HL-60/S4 (cell line): ENCODE results near the gene CTNNBL1.

ENCODE experiments used
- in situ Hi-C: fragments of 300-500 bp; cut with MboI; formaldehyde crosslinking; loops from 2 replicates; pipeline ENCODE4 v1.14.3; 2022; ENCODE audit warnings: low sequenced_read_pairs

CTNNBL1 gene

DNA sequence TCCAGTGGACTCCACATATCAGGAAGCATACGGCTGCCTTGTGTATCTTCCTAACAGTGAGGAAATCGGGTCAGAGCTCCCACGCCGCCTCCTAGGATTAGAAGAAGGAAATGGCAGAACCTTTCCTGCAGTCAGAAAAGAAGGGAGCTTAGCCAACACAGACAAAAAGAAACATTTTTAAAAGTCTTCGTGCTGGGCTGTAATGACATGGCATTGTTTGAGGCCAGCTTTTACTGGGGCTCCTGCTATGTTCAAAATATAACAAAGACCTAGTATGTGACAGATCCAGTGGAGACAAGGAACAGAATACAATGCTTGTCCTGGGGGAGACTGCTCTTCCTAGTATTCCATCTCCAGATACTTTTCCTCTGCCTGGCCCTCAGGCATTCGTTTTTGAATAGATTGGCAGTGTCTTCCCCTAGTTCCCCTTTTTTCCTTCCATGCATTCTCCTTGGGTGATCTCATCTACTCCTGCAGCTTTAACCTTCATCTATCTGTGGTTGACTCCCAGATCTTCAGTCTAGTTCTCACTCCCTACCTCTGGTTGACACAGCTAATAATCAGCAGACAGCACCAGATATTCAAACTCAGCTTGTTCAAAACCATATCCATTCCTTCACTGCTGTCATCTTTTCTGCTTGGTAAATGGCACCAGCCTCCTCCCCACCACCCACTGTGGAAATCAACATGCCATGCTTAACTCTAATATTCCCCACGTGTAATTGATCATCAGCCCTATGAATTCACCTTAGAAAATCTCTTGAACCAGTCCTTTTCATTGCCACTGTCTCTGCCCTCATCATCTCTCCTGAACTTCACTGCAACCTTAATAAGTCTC is 114.6 kb downstream of the CTNNBL1 start:
- in situ Hi-C loops = no loop called here

DNA sequence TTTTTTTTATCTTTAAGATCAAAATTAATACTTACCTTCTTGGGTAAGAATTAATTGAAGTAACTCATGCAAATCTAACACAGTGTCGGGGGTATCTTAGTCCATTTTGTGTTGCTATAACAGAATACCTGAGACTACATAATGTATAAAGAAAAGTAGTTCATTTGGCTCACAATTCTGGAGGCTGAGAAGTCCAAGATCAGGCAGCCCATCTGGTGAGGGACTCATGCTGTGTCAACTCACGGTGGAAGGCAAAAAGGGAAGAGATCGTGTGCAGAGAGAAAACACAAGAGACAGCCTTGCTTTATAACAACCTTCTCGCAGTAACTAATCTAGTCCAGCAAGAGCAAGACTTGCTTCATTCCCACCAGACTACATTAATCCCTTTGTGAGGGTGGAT is 116.2 kb downstream of the CTNNBL1 start:
- in situ Hi-C loops = no loop called here

DNA sequence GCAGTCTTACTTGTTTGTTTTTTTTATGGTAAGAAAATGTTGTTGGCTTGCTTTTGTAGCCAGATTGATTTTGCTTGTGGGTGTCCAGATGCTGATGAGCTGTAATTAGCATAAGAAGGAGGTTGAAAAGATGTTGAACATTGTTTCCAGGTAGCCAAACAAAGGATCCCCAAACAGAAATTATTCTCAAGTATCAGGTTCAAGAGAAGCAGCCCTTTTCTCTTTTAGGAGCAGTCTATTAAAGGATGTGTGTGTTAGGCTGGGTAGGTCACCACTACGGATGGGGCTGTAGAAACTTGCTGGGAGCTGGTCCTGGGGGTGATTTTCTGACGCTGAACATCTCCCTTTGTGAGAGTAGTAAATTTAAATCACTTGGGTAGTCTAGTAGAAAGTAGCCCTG is 122.2 kb downstream of the CTNNBL1 start:
- in situ Hi-C loops = no loop called here

DNA sequence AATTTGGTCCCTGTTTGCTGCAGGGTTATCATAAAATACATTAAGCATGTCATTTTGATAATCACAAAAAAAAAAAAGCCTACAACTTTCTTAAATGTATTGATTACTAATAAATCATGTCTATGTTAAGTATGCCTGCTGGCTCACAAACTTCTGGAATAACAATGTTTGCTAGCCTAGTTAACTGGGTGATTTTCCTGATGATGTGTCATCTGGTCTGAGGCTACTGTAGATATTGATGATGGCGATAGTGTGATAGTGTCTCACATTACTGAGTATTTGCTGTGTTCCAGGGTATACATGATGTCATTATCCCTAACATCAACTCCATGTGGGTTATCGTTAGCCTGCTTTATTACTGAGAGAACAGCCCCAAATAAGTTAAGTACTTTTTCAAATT is 122.9 kb downstream of the CTNNBL1 start:
- in situ Hi-C loops = no loop called here

DNA sequence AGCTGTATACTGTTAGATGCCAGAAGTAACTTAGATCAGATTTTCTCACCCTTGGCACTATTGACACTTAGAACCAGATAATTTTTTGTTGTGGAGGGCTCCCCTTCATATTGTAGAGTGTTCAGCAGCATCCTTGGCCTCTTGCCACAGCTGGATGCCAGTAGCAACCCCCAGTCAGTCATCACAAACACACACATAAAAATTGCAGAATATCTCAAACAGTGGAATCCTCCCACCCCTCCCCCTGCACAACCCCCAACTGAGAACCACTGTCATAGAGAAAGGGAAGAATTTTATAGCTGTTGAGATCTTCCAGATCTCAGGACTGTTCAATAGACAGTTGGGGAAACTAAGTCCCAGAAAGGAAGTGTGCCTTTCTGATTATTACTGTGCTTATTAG is 127.9 kb downstream of the CTNNBL1 start:
- in situ Hi-C loops = no loop called here

DNA sequence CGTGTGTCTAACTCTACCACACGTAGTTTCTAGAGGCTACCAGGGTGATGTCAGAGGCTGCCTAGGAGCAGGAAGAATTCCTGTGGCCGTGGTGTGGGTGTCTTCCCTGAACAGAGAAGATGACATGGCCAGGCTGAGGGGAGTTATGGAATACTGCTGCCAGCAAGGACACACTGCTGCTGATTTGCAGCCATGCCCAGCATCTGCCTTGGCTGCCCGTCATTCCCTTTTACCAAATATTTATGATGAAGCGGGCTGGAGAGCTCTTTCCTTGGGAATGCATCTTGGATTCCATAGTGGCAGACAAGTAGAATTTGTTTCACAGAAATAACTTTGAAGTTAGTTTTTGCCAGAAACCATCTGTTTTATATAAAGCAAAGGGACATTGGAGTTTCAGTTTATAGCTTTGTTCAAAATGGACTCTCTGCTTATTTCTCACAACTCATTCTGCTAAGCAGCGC is 128.3 kb downstream of the CTNNBL1 start:
- in situ Hi-C loops = no loop called here

DNA sequence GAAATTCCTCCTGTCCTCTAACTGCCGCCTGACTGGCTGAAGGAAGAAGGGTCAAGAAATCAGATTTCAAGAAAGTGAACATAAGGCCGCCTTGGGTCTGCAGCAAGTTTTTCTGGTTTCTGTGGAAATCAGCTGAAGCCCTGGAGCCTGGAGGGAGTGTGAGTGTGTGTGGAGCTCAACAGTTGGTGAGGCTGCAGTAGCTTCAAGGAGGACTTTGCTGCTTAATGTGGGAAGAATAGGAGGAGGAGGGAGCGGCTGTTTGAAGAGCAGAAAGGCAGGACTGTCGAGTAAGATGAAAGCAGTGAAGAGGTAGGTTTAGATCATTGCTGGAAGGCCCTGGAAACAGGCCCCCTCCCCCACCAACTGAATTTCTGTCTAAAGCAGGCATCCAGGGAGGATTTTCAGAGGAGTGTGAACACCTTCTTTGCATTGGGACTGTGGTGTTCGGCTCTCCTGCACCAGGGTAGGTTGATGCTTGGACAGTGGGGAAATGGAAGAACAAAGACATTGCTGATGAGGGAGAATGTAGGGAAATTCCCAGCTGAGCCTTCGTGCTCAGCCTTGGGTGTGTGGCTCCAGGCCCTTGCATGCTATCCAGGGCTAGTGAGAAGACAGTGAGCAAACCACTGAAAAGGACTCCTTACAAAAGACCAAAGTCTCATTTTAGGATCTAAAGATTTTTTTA is 129.6 kb downstream of the CTNNBL1 start:
- in situ Hi-C loops = no loop called here

DNA sequence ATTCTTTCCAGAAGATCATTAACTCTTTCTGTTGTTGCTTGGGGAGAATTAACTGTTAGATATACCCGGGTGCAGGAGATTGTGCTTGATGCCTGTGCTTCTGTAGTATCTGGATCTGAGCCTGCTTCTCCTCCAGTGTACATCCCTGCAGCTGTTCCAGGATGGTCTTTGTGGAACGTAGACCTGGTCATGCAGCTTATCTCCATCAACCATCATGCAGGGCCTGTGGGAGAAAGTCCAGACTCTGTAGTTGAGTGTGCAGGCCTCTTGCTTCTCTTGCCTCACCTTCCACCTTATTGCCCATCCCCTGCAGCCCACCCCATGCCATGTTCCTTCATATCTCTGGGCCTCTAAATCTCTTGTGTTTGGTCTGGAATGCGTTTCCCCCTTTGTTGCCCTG is 133.8 kb downstream of the CTNNBL1 start:
- in situ Hi-C loops = no loop called here

DNA sequence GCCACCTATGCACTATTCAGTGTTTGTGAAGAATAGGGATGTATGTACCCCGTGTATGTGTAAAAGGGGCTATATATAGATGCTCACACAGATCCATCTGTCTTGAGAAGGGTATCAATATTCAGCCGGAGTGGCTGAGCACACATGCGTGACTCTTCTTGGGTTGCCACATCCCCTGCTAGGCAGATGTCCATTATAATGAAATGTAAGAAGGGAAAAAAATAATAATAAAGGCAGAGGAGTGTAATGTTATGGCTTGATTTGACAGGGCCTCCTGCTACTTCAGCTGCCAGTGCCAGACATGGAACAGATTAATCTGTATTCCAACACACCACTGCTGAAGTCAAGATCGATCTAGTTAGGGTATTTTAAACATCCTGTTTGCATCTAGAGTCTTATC is 134.9 kb downstream of the CTNNBL1 start:
- in situ Hi-C loops = no loop called here

DNA sequence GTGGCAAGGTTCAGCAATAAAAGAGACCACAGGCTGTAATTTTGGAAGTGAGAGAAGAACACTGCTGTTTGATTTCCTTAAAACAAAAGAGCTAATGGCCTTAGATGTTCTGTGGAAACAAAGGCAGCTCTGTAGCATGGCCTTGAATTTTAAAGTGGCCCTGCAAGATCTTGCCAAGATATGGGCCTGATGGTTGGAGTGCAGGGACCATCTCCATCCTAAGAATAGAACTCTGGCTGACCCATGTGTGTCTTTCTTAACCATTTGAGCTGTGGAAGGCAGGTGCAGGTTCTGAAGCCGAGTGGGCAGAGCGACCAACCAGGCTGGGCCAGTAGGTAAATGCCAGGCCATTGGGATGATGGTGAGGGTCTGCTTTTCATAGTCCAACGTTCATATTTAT is 135.3 kb downstream of the CTNNBL1 start:
- in situ Hi-C loops = no loop called here

DNA sequence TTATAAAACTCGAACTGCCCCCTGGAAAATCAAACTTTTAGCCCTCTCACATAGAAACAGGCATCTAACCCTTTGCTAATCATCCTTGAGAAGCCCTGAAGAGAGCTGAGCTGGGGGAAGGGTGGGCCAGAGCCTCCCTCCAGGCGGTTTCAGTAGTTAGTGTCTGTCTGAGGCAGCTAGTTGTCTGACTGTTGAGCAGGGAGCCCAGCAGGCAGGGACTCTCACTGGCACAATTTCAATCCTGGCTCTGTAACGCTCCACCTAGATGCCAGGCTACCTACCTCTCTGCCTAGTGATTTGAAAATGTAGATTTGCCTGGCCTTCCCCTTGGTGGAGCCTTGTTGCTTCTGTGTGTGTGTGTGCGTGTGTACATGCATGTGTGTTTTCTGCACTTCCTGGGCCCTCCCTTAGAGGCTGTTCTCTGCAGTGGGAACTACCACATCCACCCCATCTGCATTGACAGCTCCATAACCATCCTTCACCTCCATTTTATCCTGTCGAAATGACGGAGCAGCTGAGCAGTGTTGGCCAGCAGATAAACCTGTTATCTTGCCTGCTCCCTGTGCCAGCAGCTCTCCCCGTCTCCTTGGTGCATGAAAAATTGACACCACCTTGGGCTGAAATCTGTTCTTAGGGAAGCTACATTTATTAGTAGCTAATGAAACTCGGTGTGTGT is 139.5 kb downstream of the CTNNBL1 start:
- in situ Hi-C loops = no loop called here

DNA sequence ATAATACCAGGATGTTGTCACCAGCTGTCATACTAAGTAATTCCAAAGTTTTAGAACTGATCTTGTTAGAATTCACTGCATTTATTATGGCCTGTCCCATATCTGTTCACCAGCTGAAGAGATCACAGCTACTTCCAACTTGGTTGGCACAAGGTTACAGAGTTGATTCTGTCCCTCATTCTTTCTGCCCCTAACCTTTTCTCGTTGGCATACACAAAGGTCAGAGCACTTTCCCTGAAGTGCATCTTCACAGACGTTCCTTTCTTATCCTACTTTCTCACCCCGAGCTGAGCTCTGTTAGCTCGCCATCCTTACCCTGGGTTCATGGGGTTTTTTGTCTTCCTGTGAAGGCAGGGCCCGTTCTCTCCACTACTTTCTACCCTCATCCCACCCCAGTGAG is 143.1 kb downstream of the CTNNBL1 start:
- in situ Hi-C loops = no loop called here

DNA sequence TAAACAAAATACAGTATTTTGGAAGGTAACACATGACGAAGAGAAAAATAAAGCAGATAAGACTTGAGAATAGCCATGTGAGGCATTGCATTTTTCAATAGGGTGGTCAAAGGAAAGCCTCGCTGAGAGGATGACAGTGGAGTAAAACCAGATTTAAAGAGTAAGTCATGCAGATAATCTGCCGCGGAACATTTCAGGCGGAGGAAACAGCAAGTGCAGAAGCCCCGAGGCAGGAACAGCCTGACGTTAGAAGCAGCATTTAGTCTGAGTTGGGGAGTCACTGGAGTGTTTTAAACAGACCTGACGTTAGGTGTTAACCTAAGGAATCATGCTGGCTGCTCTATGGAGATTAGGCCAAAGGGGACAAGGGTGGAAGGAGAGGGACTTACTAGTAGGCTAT is 144.1 kb downstream of the CTNNBL1 start:
- in situ Hi-C loops = no loop called here

DNA sequence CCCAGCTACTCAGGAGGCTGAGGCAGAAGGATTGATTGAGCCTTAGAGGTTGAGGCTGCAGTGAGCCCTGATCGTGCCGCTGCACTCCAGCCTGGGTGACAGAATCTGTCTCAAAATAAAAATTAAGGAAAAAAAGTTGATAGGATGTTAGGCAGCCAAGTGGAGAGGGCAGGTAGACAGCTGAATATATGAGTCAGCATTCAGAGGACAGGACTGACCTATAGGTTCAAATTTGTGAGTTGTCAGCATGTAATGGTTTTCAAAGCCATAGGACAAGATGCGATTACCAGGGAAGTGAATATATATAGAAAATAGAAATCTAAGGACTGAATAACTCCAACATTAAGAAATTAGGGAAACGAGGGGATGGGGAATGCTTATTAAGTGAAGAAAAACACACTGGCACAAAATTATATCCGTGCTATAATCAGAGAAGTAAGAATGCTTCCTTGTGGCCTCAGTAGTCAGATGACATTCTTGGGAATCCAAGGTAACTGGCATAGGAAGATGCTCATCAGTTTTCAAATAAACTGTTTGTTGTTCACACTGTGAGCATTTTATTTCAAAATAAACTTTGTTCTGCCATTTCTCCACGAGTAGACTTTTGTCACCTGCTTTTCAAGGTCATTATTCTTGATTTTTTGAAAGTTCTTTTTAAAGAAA is 145.1 kb downstream of the CTNNBL1 start:
- in situ Hi-C loops = no loop called here

DNA sequence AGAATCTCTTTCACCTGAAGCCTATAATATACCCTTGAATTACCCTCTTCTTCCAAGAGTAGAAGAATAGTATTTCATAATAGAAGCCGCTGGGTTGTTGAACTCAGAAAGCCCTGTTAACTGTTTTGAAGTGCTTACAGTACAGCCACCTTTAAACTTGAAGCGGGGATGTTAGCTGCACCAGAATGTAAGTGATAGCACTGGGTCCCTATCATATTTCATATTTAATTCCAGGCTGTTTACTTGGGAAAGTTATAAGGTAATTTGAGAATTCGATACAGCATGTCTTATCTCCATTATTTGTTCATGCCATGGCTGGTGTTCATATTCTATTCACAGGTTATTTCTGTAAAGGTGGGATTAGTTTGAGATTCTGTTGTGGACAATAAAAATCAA is 145.6 kb downstream of the CTNNBL1 start:
- in situ Hi-C loops = no loop called here

DNA sequence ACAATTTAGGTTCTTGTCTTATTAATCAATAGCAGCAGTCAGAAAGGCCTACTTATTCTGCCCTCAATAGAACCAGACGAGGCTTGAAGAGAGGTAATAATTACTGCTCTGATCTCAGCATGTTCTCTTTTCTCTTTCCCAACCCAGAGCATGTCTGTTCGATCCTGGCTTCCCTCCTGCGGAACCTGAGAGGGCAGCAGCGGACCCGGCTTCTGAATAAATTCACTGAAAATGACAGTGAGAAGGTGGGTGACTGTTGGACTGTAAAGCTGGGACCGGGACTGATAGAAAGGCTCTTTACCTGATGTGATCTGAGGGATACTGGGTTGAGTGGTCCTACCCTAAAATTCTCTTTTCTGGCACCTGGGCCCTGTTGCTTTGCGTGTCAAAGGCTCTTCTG is 146.1 kb downstream of the CTNNBL1 start:
- in situ Hi-C loops = no loop called here

DNA sequence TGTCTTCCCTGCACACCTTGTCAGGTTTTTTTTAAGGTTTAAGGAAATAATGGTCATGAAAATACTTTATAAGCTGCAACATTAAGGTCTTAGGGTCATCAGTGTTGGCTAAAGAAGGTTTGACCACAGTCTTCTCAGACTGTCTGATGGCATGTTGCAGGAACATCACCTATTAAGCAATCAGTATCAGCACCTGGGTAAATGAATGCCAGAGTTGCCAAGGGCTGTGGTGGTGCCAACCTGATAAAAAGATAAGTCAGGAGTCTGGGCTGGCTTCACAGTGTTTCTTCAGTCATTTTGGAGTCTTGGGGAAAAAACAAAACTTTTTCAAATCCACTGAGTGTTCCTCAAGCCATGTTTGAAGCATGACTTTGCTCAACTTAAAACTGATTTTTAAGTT is 147.6 kb downstream of the CTNNBL1 start:
- in situ Hi-C loops = no loop called here

DNA sequence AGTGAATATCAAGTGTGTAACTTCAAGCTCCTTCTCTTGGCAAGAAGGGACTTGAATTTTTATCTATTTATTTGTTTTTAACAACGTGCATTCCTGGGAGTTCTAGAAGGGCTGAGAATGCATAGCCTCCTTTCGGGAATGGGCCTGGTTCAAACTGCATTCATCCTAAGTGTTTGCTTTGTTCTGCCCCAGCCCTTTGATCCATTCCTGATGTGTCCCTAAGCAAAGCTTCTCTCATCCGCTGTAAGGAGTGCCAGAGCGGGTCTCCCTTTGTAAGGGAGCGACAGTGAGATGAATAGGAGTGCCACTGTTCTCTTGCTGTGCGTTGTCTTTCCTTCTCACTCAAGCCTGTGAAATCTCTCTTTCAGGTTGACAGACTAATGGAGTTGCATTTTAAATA is 148.1 kb downstream of the CTNNBL1 start:
- in situ Hi-C loops = no loop called here

DNA sequence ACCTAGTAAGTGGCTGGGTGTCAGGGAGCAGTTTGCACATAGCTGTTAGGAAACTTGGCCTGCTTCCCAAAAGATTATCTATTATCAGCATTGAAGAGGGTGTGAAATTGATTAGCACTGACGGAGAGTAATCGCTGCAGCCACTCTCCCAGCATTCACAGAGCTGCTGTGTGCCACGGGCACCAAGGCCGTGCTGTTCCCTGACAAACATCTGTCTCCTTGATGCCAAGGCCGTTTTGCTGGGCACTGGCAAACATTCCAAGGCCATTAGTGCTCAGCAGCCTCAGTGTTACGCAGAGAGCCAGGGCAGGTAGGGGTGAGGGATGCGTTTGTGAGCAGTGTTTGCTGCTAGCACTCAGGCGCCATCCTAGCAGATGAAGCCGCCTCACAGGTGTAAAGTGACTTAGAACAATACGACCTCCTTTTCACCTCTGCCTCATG is 151.4 kb downstream of the CTNNBL1 start:
- in situ Hi-C loops = no loop called here

DNA sequence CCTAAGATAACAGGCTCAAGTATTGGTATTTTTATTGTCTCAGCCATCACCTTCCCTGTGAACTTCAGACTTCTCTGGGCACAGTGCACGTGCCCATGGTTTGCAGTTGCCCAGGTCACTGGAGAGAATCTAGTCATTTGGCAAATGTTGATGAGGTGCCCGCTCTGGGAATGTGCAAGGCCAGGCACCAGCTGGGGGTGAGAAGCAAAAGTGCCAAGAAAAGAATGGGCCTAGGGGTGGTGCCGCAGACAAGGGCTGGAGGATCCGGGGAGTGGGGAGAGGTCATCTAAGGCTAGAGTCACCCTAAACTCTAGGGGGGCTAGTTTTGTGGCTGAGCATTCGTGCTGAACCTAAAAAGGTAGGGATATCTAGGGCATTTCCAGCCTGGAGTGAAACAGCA is 152.0 kb downstream of the CTNNBL1 start:
- in situ Hi-C loops = no loop called here

DNA sequence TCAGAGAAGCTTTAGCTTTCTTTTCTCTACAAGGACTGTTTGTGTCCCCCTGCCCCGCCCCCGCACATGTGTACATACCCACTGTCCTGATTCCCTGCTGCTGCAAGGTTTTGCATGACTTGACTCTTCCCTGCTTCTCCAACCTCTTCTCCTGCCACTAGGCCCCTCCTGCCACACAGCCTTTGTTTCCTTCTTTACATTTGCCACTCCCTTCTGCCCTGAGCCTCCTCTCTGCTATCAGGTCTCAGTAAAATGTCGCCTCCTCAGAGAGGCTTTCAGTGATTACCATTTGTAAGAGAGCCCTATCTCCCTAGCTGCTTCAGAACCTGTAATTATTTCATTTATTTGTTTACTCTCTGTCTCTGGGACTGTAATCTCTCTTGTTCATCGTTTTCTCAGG is 152.7 kb downstream of the CTNNBL1 start:
- in situ Hi-C loops = no loop called here
